ENCODE results near the gene CSAD.

Gene CSAD

GRCh38 chr12:53198486-53199110 is 17.9 kb upstream of the CSAD start:
- DNase-seq: no peak

GRCh38 chr12:53197011-53197640 is 16.4 kb upstream of the CSAD start:
- DNase-seq: no peak

GRCh38 chr12:53196486-53196885 is 15.8 kb upstream of the CSAD start:
- no peak for DNase-seq

DNA sequence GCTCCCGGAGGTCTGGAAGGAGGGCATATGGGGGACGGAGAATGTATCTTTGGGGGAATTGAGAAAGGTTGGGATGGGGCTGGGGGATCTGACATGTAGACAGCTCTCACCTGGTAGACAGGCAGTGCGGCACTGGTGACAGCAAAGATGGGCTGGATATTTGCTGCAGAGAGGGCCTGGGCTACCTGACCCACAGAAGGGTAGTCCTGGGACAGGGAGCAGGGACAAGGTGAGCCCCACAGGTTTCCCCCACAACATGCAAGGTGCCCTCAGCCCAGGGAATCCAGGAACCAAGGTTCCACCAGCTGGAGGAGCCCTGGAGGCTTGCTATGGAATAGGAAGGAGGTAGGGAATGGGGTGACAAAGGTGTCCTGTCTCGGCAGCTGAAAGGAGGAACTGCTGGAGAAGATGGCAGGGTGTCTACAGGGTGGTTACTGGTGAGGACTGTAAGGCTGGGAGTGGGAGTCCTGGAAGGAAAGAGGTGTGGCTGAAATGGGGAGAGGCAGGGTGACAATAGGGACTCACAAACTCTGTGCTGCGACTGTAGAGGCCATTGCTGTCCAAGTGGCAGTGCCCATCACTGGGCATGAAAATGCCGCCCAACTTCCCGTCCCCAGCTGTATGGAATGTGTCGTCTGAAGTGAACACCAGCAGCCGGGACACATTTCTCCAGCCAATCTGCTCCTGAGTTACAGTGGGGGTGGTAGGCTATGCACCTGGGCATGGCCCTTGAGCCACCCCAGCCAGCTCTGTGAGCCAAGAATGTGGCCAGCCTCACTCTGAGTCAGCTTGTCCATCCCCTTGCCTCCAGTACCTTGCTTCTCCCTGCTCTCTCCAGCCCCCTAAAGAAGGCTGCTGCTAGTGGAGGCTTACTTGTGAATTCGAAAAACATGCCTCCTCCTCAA is 15.0 kb upstream of the CSAD start:
- no peak for DNase-seq

DNA sequence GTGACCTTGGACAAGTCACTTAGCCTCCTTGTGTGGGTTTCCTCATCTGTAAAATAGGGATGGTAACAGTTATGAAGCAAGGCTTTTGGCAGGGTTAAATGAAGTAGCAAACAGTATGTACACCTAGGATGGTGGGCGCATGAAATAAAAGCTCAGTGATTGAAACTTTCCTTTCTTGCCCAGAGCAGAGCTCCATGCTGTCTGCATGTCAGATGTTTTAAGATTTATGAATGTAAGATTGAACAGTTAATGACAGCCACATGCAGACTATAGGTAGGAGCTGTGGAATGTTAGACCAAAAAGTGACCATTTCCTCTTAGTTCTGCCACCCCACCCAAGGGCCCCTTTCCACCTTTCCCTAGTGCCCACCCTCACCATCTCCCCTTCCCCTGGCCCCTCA is 14.2 kb upstream of the CSAD start:
- DNase-seq: no peak

DNA sequence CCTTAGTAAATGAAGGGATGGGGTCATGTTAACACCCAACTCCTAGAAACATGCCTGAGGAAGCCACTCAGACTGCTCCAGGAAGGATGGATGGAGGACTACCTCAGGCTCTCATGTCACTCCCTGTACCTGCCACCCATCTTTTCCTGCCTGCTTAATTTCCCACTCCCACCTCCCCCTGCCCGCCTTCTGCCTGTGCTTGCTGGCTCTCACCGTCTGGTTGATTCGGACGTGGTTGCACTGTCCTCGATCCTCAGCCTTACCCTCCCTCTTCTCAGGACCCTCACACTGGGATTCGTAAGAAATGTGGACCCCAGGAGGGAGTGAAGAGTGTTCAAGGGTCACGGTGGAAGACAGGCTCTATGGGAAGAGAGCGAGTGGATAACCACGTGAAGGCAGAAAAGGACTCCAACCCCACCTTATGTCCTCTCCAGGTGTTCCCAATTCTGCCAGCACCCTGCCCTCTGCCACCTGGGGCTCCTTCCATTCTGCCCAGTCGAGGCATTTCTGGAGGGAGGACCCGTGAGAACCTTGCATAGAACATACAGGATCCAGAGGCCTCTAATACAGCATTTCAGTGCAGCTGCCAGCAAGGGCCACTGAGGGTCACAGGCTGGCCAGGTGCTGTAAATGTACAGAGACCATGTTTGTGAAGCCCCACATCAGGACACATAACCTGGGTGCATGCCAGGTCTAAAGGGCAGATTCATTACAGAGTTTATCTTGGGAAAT is 13.4 kb upstream of the CSAD start:
- no peak for DNase-seq

GRCh38 chr12:53193040-53193439 is 12.3 kb upstream of the CSAD start:
- DNase-seq: no peak

DNA sequence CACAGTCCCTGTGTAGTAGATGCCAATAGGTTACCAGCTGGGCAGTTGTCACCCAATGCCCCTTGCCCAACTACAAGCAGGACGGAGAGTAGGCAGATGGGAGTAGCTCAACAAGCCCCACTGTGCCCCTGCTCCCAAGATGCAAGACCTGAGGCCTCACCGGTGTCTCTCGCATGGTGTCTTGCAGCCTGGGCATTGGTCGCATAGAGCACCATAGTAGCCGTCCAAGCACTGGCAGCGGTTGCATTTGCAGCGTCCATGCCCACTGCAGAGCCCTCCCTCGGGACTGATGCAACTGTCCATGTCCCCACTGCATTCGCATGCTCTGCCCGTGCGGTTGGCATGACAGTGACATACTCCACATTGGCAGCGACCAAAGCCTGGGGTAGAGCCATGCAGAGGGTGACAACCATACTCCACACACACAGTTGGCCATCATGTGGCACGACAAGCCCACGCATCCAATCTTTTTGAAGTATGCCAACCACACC is 11.9 kb upstream of the CSAD start:
- no peak for DNase-seq

DNA sequence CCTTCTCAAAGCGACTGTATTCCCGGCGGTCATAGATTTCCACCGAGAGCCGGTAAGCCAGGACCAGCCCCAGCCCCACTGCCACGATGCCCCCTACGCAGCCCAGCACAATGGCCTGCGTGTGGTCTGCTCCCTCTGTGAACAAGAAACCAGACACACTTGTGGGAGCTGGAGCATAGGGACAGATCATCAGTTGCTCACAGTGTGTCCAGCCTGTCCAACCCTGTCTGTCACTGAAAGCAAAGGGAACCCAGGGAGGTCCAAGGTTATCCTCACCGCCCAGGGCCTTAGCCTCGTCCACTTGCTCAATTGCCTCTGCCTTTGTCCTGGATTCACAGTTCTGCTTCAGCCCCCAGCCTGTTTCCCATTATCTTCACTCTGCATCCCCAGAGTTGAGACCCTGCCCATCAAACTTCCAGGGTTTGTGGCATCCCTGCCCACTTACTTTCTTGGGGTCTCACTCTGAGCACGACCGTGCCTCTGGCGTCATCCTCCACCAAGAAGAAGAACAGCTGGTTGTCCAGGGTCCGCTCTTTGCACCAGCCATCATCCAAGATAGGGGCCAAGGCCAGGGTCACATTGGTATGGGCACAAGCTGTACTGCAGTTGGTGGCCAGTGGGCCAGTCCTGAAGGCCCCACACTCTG is 11.3 kb upstream of the CSAD start:
- DNase-seq: no peak

GRCh38 chr12:53191096-53191884 is 10.6 kb upstream of the CSAD start:
- no peak for DNase-seq

GRCh38 chr12:53190108-53190729 is 9.5 kb upstream of the CSAD start:
- DNase-seq: peak; percentile 50

- no peak for DNase-seq
Measured at GRCh38 chr12:53187145-53187899, 6.6 kb upstream of the CSAD start.

- DNase-seq: no peak
Measured at GRCh38 chr12:53186745-53187144, 6.0 kb upstream of the CSAD start.

GRCh38 chr12:53185582-53186153 is 4.9 kb upstream of the CSAD start:
- no peak for DNase-seq

DNA sequence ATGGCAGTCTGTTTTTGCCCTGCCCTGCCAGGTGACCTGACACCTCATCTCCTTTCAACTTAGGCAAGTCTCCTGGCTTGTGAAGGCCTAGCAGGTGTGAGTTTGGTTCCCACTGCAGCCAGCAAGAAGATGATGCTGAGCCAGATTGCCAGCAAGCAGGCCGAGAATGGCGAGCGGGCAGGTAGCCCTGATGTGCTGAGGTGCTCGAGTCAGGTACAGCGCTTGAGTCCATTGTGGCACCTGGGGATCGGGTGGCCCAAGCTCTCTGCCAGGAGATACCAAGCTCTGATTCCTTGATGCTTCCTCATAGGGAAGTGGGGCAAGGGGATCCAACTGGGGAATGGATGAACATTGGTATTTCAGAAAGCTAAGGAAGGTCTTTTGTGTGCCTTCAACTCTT is 4.1 kb upstream of the CSAD start:
- DNase-seq: no peak

DNA sequence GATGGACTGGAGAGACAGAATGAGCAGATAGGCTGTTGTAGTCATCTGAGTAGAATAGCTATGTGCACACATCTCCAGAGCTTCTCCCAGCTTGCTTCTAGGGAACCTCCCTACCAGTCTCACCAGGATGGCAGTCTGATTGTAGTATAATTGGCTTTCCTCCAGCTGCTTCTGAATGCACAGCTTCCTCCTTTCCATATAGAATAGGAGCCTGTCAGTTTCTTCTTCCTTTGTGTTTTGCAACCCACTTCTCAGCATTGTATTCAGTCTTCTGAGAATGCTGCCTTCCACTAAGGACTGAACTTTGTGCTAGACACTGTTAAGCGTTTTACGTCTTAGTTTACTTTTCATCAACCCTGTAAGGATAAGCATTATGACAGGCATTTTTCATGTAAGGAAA is 2.2 kb upstream of the CSAD start:
- no peak for DNase-seq

GRCh38 chr12:53181935-53182334 is 1.2 kb upstream of the CSAD start:
- no peak for DNase-seq

DNA sequence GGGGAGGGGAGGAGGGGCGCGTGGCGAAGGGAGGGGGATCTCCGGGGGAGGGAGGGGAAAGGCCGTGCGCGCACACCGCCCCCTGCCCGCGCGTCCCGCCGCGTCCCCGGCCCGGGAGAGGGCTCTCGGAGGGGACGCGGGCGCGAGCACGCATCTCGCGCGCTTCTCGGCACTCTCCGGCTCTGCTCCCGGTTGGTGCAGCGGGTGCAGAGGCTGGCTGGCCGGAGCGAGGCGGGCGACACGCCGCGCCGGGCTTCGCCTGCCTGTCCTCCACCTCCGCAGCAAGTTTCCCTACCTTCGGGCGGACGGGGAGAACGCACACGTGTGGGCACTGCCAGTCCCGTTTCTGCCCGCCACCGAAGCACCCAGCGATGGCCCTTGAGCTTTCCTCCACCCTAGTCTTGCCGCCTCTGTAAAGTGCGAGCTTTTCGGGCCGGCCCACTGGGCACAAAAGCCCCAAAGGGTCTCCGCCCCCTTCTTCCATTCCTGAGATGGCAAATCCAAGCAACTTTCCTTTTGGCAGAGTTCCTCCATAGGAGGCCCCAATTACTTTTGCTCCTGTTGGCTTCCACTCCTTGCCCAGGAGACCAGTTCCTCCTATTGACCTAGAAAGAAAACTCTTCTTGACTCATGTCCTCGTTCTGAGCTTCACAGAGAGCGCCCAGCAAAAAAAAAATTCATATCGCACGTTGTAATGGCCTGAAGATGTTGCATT is 363 bp upstream of the CSAD start:
- DNase-seq: peak; percentile 94

GRCh38 chr12:53179687-53180219 is 972 bp downstream of the CSAD start:
- no peak for DNase-seq
